ENCODE results near the gene IGSF3. TPM values are rescaled to one million over a fixed set of nuclear protein-coding genes. Genes with fewer than 3 reads are reported as not detected.
"Not testable (repeated sequence)": the region's sequence is repeated elsewhere in the genome, so short reads cannot be mapped to it uniquely, and the experiment has no call there.

Gene IGSF3
- total RNA-seq, 1 donor from 2014 or later = 19.9 TPM

- no peak for TF ChIP-seq CTCF (IDR thresholded peaks at IDR 0.05; ENCODE audit: borderline replicate concordance)
- peaks cover 74% of the 10 kb centered on the region for H3K4me1 ChIP-seq
- H3K9me3 ChIP-seq (replicated peaks) = peaks cover 10% of the 10 kb centered on the region
- no peaks in the 10 kb centered on the region for H3K27me3 ChIP-seq (ENCODE audit: low read depth)
- DNase-seq = no peak
- H3K36me3 ChIP-seq = peaks cover 11% of the 10 kb centered on the region
- peak overlapping the region; percentile 88 for H3K4me3 ChIP-seq
- no peak overlapping the region for H3K27ac ChIP-seq (replicated peaks)
- intact Hi-C loops (cut with micrococcal nuclease) = no loop called here
These were observed 99.5 kb downstream of the IGSF3 start for GRCh38 chr1:116567790-116568661.

GRCh38 chr1:116565222-116565621 lies 102.3 kb downstream of the IGSF3 start:
- Histone ChIP-seq H3K27ac (replicated peaks) (no peak overlapping the region), H3K4me1 (peaks cover 58% of the 10 kb centered on the region), H3K27me3 (ENCODE audit: low read depth) (no peaks in the 10 kb centered on the region), H3K4me3 (no peak overlapping the region), H3K36me3 (peaks cover 16% of the 10 kb centered on the region), H3K9me3 (replicated peaks) (peaks cover 17% of the 10 kb centered on the region)
- TF ChIP-seq CTCF (IDR thresholded peaks at IDR 0.05; ENCODE audit: borderline replicate concordance) = no peak
- DNase-seq = no peak
- intact Hi-C loops (cut with micrococcal nuclease) = no loop called here

- TF ChIP-seq CTCF (IDR thresholded peaks at IDR 0.05; ENCODE audit: borderline replicate concordance) = no peak
- H3K27me3 ChIP-seq (ENCODE audit: low read depth) = no peaks in the 10 kb centered on the region
These were observed 103.1 kb downstream of the IGSF3 start for GRCh38 chr1:116564426-116564825.

GRCh38 chr1:116562465-116562864 lies 105.1 kb downstream of the IGSF3 start:
- H3K27ac ChIP-seq (replicated peaks); intact Hi-C loops (cut with micrococcal nuclease); H3K27me3 ChIP-seq (ENCODE audit: low read depth); DNase-seq; H3K4me3 ChIP-seq: not testable (repeated sequence)
- Histone ChIP-seq H3K36me3 (peaks cover 16% of the 10 kb centered on the region), H3K4me1 (peaks cover 55% of the 10 kb centered on the region), H3K9me3 (replicated peaks) (peaks cover 17% of the 10 kb centered on the region)

More at GRCh38 chr1:116564426-116564825, 103.1 kb downstream of the IGSF3 start:
- no peak for DNase-seq
- Histone ChIP-seq H3K27ac (replicated peaks) (no peak overlapping the region), H3K36me3 (peaks cover 16% of the 10 kb centered on the region), H3K4me3 (no peak overlapping the region), H3K4me1 (peaks cover 55% of the 10 kb centered on the region), H3K9me3 (replicated peaks) (peaks cover 17% of the 10 kb centered on the region)
- intact Hi-C loops (cut with micrococcal nuclease) = no loop called here

GRCh38 chr1:116561563-116561962 lies 106.0 kb downstream of the IGSF3 start:
- no peak overlapping the region for H3K27ac ChIP-seq (replicated peaks)
- intact Hi-C loops (cut with micrococcal nuclease) = no loop called here
- H3K4me1 ChIP-seq = peaks cover 57% of the 10 kb centered on the region
- TF ChIP-seq CTCF (IDR thresholded peaks at IDR 0.05; ENCODE audit: borderline replicate concordance) = no peak
- no peak for DNase-seq
- peaks cover 17% of the 10 kb centered on the region for H3K9me3 ChIP-seq (replicated peaks)
- peaks cover 16% of the 10 kb centered on the region for H3K36me3 ChIP-seq
- no peak overlapping the region for H3K4me3 ChIP-seq
- no peaks in the 10 kb centered on the region for H3K27me3 ChIP-seq (ENCODE audit: low read depth)
